GM12865 (cell line): ENCODE results near the gene SRRM5.

Experiments used
- DNase-seq: peaks from one replicate; pipeline ENCODE4 v3.0.0; 2010; ENCODE audit warnings: low read depth
- H3K4me3 ChIP-seq: 2 replicates; pipeline ENCODE4 v1.5.1; 2011; ENCODE audit warnings: mild to moderate bottlenecking, low read depth, low read length, control low read depth
- TF ChIP-seq, protein P1 (sequence below): IDR thresholded peaks from 2 replicates; pipeline ENCODE4 v1.5.1; 2011; ENCODE audit warnings: low read length, control low read depth, low read depth, inconsistent platforms; ENCODE audit not compliant: insufficient read depth; ENCODE audit errors: missing control alignments

Gene SRRM5

DNA sequence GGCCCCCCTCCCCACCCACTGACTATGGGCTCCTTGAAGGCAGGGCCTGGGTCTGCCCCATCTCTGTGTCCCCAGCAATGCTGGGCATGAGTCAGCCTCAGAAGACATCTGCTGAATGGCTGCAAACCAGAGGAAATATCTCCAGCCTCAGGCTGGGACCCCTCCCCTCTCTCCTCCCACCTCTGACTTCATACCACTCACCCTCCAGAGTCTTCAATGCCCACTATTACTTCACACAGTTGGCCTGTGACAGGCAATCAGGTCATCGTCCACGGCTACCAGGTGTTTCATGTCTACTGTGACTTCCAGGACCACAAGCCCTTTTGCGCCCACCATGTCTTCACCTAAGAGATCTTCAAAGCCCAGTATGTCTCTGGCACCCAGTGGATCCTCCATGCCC is at the start of gene SRRM5:
Gene SRRM5 (plus strand): TSS at position 301 of the 400 bp plus-strand sequence. CDS start 34 bp downstream, at position 335.
- no peak for DNase-seq
- TF ChIP-seq, protein P1, sequence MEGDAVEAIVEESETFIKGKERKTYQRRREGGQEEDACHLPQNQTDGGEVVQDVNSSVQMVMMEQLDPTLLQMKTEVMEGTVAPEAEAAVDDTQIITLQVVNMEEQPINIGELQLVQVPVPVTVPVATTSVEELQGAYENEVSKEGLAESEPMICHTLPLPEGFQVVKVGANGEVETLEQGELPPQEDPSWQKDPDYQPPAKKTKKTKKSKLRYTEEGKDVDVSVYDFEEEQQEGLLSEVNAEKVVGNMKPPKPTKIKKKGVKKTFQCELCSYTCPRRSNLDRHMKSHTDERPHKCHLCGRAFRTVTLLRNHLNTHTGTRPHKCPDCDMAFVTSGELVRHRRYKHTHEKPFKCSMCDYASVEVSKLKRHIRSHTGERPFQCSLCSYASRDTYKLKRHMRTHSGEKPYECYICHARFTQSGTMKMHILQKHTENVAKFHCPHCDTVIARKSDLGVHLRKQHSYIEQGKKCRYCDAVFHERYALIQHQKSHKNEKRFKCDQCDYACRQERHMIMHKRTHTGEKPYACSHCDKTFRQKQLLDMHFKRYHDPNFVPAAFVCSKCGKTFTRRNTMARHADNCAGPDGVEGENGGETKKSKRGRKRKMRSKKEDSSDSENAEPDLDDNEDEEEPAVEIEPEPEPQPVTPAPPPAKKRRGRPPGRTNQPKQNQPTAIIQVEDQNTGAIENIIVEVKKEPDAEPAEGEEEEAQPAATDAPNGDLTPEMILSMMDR = no peak
- H3K4me3 ChIP-seq = no peak within 1 kb of the TSS

- no peak for DNase-seq
- H3K4me3 ChIP-seq = no peak overlapping the region
- TF ChIP-seq, protein P1 = no peak
Observed at GRCh38 chr19:43562226-43562697, 49.6 kb upstream of the SRRM5 start.

- TF ChIP-seq, protein P1 = no peak
- H3K4me3 ChIP-seq = no peak overlapping the region
- DNase-seq = peak; percentile 82
Observed at GRCh38 chr19:43562698-43563241, 49.1 kb upstream of the SRRM5 start.

GRCh38 chr19:43563816-43564457 is 48.0 kb upstream of the SRRM5 start:
- TF ChIP-seq, protein P1 = no peak
- H3K4me3 ChIP-seq = no peak overlapping the region
- DNase-seq = no peak

- TF ChIP-seq, protein P1 = no peak
- DNase-seq = no peak
- no peak overlapping the region for H3K4me3 ChIP-seq
Observed at GRCh38 chr19:43564800-43565199, 47.1 kb upstream of the SRRM5 start.

DNA sequence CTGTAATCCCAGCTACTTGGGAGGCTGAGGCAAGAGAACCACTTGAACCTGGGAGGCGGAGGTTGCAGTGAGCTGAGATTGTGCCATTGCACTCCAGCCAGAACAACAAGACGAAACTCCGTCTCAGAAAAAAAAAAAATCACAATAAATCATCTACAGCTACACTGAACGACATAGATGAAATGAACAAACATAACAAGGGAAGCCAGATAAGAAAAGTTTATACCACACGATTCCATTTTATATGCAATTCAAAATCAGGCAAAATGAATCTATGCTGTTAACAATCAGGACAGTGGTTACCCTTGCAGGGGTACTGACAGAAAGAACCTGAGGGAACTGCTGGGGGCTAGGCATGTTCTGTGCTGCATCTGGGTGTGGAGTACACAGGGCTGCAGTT is 42.2 kb upstream of the SRRM5 start:
- no peak overlapping the region for H3K4me3 ChIP-seq
- TF ChIP-seq, protein P1 = no peak
- DNase-seq = no peak

DNA sequence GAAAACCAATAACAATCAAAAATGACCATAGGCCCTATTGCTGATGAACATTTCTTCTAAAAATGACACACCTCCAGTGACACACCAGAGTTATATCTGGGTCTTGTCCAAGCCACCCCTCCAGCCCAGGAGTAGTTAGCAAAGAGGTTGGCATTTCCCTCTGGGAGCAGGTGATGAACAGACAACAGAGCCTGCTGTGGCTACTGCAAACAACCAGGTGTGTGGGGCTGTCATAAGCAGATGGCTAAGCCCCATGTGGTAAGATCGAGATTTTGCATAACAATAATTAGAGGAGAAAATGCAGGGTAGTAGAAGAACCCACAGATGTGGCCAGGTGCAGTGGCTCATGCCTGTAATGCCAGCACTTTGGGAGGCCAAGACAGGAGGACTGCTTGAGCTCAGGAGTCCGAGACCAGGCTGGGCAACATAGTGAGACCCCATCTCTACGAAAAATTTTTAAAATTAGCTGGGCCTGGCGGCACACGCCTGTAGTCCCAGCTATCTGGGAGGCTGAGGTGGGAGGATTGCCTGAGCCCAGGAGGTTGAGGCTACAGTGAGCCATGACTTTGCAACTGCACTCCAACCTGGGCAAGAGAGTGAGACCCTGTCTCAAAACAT is 41.6 kb upstream of the SRRM5 start:
- no peak for DNase-seq
- no peak overlapping the region for H3K4me3 ChIP-seq
- TF ChIP-seq, protein P1 = no peak
